Measurements from ENCODE around the gene DIP2C.

The DIP2C gene

DNA sequence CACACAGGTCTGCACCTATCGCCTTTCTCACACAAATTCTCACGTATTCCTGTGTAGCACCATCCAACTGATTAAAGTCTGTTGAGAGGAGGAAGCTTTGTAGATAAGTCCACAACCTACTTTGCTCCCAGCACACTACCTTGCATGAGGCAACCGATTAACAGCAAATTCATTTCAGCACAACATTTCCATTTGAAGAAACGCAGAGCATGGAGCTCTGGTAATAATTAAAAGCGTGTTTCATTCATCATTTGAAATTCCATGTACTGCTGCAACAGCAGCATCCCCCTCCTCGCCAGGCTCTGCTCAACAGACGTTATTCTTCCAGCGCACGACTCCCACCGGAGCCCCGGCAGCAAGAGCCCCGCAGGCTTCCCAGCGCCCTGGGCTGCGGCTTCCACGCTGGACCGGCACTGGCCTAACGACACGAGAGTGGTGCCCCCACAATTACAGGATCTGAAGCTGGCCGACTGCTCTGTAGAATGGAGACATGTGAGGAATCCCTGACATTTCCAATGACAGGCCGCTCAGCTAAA lies 118.8 kb downstream of the DIP2C start:
- no peak overlapping the region for H3K4me3 ChIP-seq (ENCODE audit: low read depth, low read length)
- H3K27ac ChIP-seq, result no peak overlapping the region
- no peak for TF ChIP-seq CTCF (IDR thresholded peaks at IDR 0.05; ENCODE audit: low read depth, low read length)
- no peaks in the 10 kb centered on the region for H3K36me3 ChIP-seq
- no peaks in the 10 kb centered on the region for H3K9me3 ChIP-seq (ENCODE audit: severe bottlenecking)
- H3K27me3 ChIP-seq (ENCODE audit: insufficient read depth, low read depth, severe bottlenecking), result no peaks in the 10 kb centered on the region
- no peak for DNase-seq

DNA sequence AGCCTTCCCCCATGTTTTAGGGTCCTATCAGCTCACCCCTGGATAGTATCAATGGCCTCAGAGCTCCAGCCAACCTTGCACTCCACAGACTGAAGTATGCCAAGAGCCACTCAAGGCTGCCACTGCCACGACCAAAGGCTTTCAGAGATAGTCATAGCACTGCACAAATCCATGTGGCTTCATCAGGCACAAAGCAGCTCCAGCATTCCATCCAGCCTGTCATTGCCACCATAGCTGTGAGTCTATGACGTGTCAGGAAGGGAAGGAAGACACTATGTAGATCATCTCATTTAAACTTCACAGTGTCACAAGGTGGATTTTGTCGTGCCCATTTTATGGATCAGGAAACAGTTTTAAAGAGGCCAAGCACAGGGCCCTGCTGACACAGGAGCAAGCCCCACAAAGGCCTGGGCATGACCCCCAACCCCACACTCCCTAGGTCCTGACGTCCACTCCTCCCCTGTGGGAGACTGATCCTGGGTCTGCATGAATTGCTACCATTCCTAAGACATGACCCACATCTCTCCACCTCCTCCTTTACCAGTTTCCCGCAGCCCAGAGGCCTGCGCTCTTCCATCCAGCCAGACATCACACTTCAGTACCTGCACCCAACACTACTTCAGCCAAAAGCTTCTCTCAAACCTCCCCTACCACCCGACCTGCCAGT lies 119.4 kb downstream of the DIP2C start:
- H3K4me3 ChIP-seq (ENCODE audit: low read depth, low read length), result no peak overlapping the region
- no peaks in the 10 kb centered on the region for H3K9me3 ChIP-seq (ENCODE audit: severe bottlenecking)
- no peak for TF ChIP-seq CTCF (IDR thresholded peaks at IDR 0.05; ENCODE audit: low read depth, low read length)
- H3K27me3 ChIP-seq (ENCODE audit: insufficient read depth, low read depth, severe bottlenecking), result no peaks in the 10 kb centered on the region
- no peak overlapping the region for H3K27ac ChIP-seq
- no peak for DNase-seq
- H3K36me3 ChIP-seq, result no peaks in the 10 kb centered on the region

GRCh38 chr10:568848-569247 lies 120.6 kb downstream of the DIP2C start:
- H3K27ac ChIP-seq, result no peak overlapping the region
- TF ChIP-seq CTCF (IDR thresholded peaks at IDR 0.05; ENCODE audit: low read depth, low read length), result no peak

GRCh38 chr10:567869-568268 lies 121.6 kb downstream of the DIP2C start:
- no peaks in the 10 kb centered on the region for H3K36me3 ChIP-seq
- no peak overlapping the region for H3K27ac ChIP-seq
- TF ChIP-seq CTCF (IDR thresholded peaks at IDR 0.05; ENCODE audit: low read depth, low read length), result no peak
- H3K9me3 ChIP-seq (ENCODE audit: severe bottlenecking), result no peaks in the 10 kb centered on the region
- no peaks in the 10 kb centered on the region for H3K27me3 ChIP-seq (ENCODE audit: insufficient read depth, low read depth, severe bottlenecking)
- H3K4me3 ChIP-seq (ENCODE audit: low read depth, low read length), result no peak overlapping the region
- no peak for DNase-seq

More at GRCh38 chr10:568848-569247, 120.6 kb downstream of the DIP2C start:
- H3K36me3 ChIP-seq, result no peaks in the 10 kb centered on the region
- H3K4me3 ChIP-seq (ENCODE audit: low read depth, low read length), result no peak overlapping the region
- no peaks in the 10 kb centered on the region for H3K27me3 ChIP-seq (ENCODE audit: insufficient read depth, low read depth, severe bottlenecking)
- H3K9me3 ChIP-seq (ENCODE audit: severe bottlenecking), result no peaks in the 10 kb centered on the region
- DNase-seq, result no peak

- Histone ChIP-seq H3K27me3 (ENCODE audit: insufficient read depth, low read depth, severe bottlenecking) (no peaks in the 10 kb centered on the region), H3K4me3 (ENCODE audit: low read depth, low read length) (no peak overlapping the region), H3K36me3 (no peaks in the 10 kb centered on the region), H3K9me3 (ENCODE audit: severe bottlenecking) (no peaks in the 10 kb centered on the region), H3K27ac (no peak overlapping the region)
- DNase-seq, result no peak
- TF ChIP-seq CTCF (IDR thresholded peaks at IDR 0.05; ENCODE audit: low read depth, low read length), result no peak
Observed at GRCh38 chr10:566241-566885, 123.1 kb downstream of the DIP2C start.

All from WERI-Rb-1 (cell line).